Measurements from ENCODE around the gene CDK13.

CDK13 gene

GRCh38 chr7:40015790-40016296, 65.8 kb downstream of the CDK13 start:
- H3K27ac ChIP-seq (replicated peaks): no peak overlapping the region
- H3K4me3 ChIP-seq (replicated peaks; ENCODE audit: insufficient read depth, low read length): no peak overlapping the region
- peak; percentile 1 to 18 for DNase-seq (ENCODE audit: low read depth in 1 of 2, low spot score in 1 of 2)
- no peaks in the 10 kb centered on the region for H3K27me3 ChIP-seq (ENCODE audit: insufficient read depth, poor library complexity, severe bottlenecking)
- TF ChIP-seq GABPA (IDR thresholded peaks at IDR 0.05; ENCODE audit: low read depth): no peak
- TF ChIP-seq, protein P1, sequence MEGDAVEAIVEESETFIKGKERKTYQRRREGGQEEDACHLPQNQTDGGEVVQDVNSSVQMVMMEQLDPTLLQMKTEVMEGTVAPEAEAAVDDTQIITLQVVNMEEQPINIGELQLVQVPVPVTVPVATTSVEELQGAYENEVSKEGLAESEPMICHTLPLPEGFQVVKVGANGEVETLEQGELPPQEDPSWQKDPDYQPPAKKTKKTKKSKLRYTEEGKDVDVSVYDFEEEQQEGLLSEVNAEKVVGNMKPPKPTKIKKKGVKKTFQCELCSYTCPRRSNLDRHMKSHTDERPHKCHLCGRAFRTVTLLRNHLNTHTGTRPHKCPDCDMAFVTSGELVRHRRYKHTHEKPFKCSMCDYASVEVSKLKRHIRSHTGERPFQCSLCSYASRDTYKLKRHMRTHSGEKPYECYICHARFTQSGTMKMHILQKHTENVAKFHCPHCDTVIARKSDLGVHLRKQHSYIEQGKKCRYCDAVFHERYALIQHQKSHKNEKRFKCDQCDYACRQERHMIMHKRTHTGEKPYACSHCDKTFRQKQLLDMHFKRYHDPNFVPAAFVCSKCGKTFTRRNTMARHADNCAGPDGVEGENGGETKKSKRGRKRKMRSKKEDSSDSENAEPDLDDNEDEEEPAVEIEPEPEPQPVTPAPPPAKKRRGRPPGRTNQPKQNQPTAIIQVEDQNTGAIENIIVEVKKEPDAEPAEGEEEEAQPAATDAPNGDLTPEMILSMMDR (IDR thresholded peaks at IDR 0.05; ENCODE audit: insufficient read depth, low read length): no peak
- TF ChIP-seq POLR2AphosphoS5 (IDR thresholded peaks at IDR 0.05; ENCODE audit: low read depth): no peak
- TF ChIP-seq REST (IDR thresholded peaks at IDR 0.05; ENCODE audit: insufficient replicate concordance, low read depth): no peak
- no peak for TF ChIP-seq SPI1 (IDR thresholded peaks at IDR 0.05; ENCODE audit: borderline replicate concordance, low read depth)

GRCh38 chr7:40019558-40019957, 69.5 kb downstream of the CDK13 start:
- Histone ChIP-seq H3K4me3 (replicated peaks; ENCODE audit: insufficient read depth, low read length) (no peak overlapping the region), H3K27me3 (ENCODE audit: insufficient read depth, poor library complexity, severe bottlenecking) (no peaks in the 10 kb centered on the region), H3K27ac (replicated peaks) (no peak overlapping the region)
- TF ChIP-seq SPI1 (IDR thresholded peaks at IDR 0.05; ENCODE audit: borderline replicate concordance, low read depth): no peak
- no peak for TF ChIP-seq GABPA (IDR thresholded peaks at IDR 0.05; ENCODE audit: low read depth)
- TF ChIP-seq REST (IDR thresholded peaks at IDR 0.05; ENCODE audit: insufficient replicate concordance, low read depth): no peak
- TF ChIP-seq, protein P1 (IDR thresholded peaks at IDR 0.05; ENCODE audit: insufficient read depth, low read length): no peak
- TF ChIP-seq POLR2AphosphoS5 (IDR thresholded peaks at IDR 0.05; ENCODE audit: low read depth): no peak
- no peak for DNase-seq (ENCODE audit: low read depth in 1 of 2, low spot score in 1 of 2)

DNA sequence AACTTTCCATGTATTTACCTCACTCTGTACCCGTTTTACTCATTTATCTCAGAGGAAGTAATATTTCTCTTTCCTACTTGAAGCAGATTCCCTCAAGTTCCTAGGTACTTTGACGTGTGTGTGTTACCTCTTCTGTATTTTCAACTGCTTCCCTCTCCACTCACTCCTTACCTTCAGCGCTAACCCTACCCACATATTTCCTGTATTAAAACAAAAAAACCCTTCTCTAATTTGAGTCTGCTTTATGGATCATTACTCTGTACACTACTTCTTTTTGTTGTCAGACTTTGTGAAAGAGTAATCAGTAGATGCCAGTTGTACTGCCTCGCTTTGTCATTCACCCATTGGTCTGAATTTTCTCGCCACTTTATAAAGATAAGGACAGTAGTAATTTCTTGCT, 74.0 kb downstream of the CDK13 start:
- H3K27me3 ChIP-seq (ENCODE audit: insufficient read depth, poor library complexity, severe bottlenecking): no peaks in the 10 kb centered on the region
- no peak overlapping the region for H3K27ac ChIP-seq (replicated peaks)
- no peak overlapping the region for H3K4me3 ChIP-seq (replicated peaks; ENCODE audit: insufficient read depth, low read length)
- no peak for DNase-seq (ENCODE audit: low read depth in 1 of 2, low spot score in 1 of 2)
- no peak for TF ChIP-seq SPI1 (IDR thresholded peaks at IDR 0.05; ENCODE audit: borderline replicate concordance, low read depth)
- no peak for TF ChIP-seq REST (IDR thresholded peaks at IDR 0.05; ENCODE audit: insufficient replicate concordance, low read depth)
- TF ChIP-seq, protein P1 (IDR thresholded peaks at IDR 0.05; ENCODE audit: insufficient read depth, low read length): no peak
- no peak for TF ChIP-seq POLR2AphosphoS5 (IDR thresholded peaks at IDR 0.05; ENCODE audit: low read depth)
- no peak for TF ChIP-seq GABPA (IDR thresholded peaks at IDR 0.05; ENCODE audit: low read depth)

Data from HL-60 (cell line).